Activated T-helper 1 cell treated with anti-CD3 and anti-CD28 coated beads, Interleukin-2, amount 50 U/mL, for 16 hours (primary cell): Measurements from ENCODE around the gene C6orf120.

ENCODE experiments used
- DNase-seq, 2 donors: peaks; one replicate each; pipeline ENCODE4 v3.0.0-alpha.2; 2020; ENCODE audit warnings: low read depth in 1 of 2, low spot score in 1 of 2

The C6orf120 gene

DNA sequence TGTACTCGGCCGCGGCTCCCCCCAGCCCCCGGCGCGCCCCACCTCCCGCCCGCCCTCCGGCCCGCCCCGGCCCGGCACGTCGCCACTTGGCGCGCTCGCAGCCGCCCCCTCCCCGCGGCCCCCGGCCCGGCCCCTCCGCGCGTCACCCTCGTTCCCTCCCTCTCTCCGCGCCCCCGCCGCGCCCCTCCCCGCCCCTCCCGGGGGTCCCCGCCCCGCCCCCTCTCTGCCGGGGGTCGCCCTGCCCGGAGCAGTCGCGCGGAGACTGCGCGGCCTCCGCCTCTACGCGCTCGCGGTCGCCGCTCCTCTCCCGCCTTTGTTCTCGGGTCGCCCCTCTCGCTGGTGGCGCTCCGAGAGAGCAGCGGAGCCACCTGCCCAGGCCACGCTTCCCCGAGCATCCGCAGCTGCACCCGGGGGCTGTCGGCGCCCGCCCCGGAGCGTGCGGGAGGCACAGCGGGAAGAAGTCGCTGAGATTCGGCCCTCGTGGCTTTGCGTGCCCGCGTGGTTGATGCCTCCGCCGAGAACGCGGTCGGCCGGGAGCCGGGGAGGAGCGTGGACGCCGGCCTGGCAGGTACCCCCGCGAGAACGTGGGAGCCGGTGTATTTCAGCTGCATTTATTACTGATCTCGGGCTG lies 22.7 kb downstream of the C6orf120 start, which contains the start of gene PHF10:
Gene PHF10 (minus strand): TSS at position 7 of the 631 bp plus-strand sequence. CDS start 569 bp downstream, outside the sequence.
- DNase-seq: peak; percentile 44 to 67

- DNase-seq: peak in 1 of 2 donors; percentile 3
Measured at GRCh38 chr6:169725125-169726048, 23.5 kb downstream of the C6orf120 start.

DNA sequence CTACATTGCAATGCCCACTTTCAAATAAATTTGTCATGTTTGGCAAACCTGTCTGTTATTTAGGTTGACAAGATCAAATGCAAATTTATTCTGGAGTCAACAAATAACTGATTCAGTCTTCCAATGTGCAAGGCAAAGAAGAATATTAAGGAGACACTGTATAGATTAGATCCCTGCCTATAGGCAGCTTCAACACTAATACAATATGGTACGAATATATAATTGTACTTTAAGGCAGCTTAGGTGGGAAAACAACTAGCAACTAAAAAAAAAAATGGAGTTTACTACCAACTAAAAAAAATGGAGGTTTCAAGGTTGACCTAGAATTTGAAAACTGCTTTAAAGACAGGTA lies 24.1 kb downstream of the C6orf120 start:
- no peak for DNase-seq

DNA sequence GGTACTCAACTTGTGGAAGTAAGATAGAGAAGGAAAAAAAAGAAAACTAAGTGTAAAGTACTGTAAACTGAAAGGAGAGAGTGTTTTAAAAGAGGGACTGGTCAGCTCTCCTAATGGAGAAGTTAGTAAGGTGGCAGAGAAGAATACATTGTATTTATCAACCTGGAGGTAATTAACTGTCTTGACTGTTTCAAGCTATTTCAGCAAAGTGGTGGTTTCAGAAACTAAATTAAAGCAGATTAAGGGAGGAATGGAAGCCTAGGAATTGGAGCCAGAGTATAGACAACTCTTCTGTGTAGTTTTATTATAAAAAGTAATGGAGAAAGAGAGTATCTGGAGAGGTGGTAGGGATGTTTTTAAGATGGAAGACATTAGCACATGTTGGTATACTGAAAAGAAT lies 25.0 kb downstream of the C6orf120 start:
- DNase-seq: no peak

DNA sequence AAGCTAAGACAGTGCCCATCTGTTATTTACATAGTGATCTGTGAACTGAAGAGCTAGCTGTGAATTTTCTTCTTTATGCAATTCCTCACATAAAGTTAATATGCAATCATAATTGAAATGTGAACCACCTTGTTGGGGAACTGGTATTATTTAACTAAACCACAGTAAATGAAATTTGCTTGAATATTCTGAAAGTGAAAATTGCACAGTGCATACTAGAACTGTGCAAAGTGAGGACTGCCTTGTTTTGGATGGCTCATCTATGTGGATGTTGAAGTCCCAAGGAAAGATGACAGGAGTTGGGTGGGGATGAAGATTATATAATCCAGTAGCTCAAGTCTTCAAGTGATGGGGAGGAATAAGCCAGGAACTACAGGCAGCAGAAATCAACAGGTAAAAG lies 28.0 kb downstream of the C6orf120 start:
- no peak for DNase-seq

DNA sequence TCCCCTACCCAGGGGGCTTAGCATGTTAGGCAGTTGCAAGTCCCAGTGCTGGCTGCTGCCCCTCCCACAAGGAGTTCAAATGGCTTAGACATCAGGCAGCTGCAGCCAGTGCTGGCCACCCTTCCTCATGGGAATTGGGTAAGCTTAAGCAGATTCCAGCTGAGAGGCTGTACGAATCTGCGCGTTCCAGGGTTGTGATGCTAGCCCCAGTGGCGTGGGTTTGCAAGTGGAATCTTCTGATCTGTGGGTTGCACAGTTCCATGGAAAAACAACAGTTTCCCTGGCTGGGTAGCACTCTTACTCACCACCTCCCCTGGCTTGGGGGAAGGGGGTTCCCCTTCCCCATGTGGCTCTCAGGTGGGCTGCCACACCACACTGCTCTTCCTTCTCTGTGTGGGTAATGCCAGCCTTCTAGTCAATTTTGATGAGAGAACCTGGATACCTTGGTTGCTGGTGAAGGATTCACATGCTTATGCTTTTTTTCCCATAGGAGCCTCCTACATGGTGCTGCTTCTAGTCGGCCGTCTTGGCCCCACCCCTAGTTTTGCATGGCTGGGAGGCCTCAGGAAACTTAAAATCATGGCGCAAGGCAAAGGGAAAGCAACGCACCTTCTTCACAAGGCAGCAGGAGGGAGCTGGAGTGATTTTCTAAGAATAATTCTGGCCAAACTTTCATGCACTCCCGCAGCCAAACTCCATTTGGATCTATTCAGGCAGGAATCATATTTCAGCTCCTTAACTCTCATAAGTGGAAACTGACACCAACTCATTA lies 36.5 kb downstream of the C6orf120 start:
- DNase-seq: no peak

GRCh38 chr6:169738976-169739529 lies 37.1 kb downstream of the C6orf120 start:
- no peak for DNase-seq

DNA sequence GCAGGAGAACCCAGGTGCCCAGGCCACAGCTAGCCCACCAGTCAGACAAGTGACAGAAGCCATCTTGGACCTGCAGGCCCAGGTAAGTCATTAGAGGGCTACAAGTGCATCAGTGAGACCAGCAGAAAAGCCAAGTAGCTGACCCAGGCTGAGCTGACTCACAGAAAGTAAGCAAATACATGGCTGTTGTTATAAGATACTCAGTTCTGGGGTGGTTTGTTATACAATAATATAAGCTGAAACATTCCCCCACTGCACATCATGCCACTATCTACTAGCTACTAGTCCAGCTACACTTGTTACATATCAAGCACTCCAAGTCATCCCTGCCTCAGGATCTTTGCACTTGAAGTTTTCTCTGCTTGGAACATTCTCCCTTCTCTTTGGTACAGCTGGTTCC lies 39.4 kb downstream of the C6orf120 start:
- DNase-seq: no peak

- DNase-seq: no peak
Measured at GRCh38 chr6:169745405-169745804, 43.5 kb downstream of the C6orf120 start.

GRCh38 chr6:169746556-169746955 lies 44.6 kb downstream of the C6orf120 start:
- no peak for DNase-seq

GRCh38 chr6:169751242-169752073 lies 49.5 kb downstream of the C6orf120 start, which contains the start of the genes DYNLT2 and ERMARD:
Gene DYNLT2, minus strand, starts transcription at chr6:169751572. Its CDS starts 114 bp downstream, at chr6:169751458.
Gene ERMARD, plus strand, starts transcription at chr6:169751622. Its CDS starts 36 bp downstream, at chr6:169751658.
- peak; percentile 82 to 91 for DNase-seq

DNA sequence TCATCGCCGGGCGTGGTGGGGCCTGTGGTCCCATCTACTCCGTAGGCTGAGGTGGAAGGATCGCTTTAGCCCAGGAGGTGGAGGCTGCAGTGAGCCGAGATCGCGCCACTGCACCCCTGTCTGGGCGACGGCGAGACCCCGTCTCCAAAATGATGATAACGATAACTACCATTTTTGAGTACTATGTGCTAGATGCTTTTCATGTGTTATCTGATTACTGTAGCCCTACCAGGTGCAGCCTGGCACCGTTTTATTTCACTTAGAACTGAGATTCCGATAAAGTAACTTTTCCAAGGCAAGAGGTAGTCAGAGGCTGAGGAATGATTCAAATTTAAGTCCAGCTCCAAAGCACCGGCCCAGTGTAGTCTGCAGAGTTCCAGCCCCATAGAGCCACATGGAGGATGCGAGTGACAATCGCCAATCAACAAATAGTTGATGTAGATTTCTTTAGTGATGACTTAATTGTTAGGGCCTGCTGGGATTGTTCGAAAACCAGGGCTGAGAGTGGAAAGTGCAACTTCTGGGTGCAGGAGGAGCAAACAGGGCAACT lies 50.2 kb downstream of the C6orf120 start:
- DNase-seq: no peak
